Stimulated activated CD4-positive, alpha-beta T cell treated with anti-CD3 and anti-CD28 coated beads, Interleukin-4, amount 100 ng/mL, for 4 hours (primary cell): ENCODE data around the gene COL4A2.

Experiments used
- DNase-seq, 2 experiments: peaks; one replicate each; pipeline ENCODE4 v3.0.0-alpha.2; 2020

Gene COL4A2

GRCh38 chr13:110323172-110323891 lies 16.2 kb downstream of the COL4A2 start:
- DNase-seq = no peak

GRCh38 chr13:110324026-110324749 lies 17.1 kb downstream of the COL4A2 start:
- DNase-seq = no peak

GRCh38 chr13:110326263-110326904 lies 19.3 kb downstream of the COL4A2 start:
- DNase-seq = no peak

GRCh38 chr13:110327051-110327721 lies 20.1 kb downstream of the COL4A2 start:
- DNase-seq = no peak

- no peak for DNase-seq
These were observed 21.5 kb downstream of the COL4A2 start for GRCh38 chr13:110328573-110328972.

DNA sequence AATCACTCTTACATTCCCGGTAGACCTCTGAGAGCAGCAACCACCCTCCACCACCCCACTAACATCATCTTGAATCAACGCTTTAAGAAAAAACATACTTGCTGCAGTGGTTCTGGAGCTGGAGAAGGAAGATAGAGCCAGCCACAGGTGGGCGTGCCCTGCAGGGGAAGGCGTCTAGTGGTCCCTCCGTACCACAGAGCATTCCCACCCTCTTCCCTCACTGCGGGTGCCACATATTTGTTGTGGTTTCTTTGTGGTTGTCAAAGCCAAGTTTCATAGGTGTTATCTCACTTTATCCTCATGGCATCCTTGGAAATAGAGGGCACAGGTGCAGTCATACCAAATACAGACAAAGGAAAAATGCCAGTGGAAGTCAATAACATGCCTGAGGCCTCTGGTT lies 22.2 kb downstream of the COL4A2 start:
- no peak for DNase-seq

DNA sequence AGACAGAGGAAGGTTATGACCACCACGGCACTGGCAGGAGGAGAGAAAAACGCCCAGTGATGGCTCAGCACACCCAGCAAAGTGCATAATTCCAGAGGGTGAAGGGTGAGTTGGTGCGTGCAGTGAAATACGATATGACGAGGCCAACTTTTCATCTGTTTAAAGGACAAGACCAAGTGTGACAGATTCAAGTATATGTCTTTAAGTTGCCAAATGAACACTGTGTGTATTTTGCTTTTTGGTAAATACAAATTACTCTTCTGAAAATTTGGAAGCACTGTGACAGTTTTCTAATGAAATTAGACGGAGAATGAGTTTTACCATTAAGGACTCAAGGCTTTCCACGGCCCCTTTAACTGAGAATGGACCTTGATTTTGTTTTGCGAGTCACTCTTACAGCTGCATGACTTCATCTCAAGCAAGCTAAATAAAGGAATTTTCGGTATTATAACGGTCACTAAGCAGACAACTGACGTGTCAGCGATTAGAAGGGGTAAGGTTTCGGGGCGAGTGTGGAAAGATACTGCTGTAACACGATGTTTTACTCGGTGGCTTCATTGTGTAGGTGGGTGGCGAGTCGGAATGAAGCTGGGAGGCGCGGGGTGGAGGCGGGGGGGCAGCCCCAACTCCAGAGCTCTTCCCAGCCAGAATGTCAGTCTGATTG lies 22.8 kb downstream of the COL4A2 start:
- DNase-seq = no peak

- no peak for DNase-seq
These were observed 23.5 kb downstream of the COL4A2 start for GRCh38 chr13:110330491-110331011.

GRCh38 chr13:110331362-110331761 lies 24.3 kb downstream of the COL4A2 start:
- no peak for DNase-seq

DNA sequence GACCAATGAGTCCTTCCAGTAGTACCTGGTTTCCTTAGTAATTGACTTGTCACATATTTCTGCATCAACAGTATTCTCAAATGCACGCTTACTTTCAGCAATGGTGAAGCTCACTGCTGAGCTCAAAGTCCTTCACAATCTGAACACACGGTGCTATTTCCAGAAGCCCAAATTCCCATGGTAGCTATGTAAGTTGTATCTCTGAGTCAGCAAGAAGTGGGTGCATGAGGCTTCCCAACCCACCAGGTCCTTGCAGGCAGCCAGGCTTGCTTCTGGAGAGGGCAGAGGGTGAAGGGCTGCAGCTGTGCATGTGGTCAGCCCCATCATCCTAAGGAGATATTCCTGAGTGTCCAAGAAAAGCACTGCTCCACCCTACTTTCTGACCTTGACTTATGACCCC lies 25.7 kb downstream of the COL4A2 start:
- DNase-seq = no peak

DNA sequence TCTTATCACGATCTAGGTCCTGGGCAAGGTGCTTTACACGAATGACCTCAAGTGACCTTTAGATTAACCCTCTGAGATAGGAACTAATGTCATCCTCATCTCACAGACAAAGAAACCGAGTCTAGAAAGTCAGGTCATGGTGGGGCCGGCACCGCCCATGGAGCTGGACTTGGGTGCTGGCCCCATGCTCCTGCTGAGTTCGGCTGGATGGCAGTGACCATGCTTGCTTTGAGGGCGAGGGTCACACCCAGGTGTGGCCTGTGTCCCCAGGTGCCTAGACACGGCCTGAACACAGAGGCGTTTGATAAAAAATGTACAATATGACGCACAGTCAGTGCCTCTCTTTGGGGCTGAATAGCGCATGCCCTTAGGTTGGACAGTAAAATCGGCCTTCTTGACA lies 26.8 kb downstream of the COL4A2 start:
- DNase-seq = no peak

DNA sequence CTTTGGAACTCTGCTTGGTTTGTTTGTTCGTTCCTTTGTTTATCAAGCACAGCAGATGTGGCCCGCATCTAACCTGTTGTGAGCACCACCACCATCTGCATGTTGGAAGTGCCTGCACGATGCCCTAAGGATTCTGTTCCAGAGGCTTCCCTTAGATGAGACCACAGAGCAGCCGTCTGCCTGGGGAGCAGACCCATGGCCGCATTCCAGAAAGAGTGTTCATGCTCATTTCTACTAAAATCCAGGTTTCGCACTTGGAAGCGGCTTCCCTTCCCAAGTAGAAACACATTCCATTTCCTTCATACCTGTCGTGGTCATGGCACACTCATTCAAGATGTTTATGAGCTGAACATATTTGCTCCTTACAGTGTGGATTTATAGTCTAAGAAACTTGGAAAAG lies 27.2 kb downstream of the COL4A2 start:
- DNase-seq = no peak

DNA sequence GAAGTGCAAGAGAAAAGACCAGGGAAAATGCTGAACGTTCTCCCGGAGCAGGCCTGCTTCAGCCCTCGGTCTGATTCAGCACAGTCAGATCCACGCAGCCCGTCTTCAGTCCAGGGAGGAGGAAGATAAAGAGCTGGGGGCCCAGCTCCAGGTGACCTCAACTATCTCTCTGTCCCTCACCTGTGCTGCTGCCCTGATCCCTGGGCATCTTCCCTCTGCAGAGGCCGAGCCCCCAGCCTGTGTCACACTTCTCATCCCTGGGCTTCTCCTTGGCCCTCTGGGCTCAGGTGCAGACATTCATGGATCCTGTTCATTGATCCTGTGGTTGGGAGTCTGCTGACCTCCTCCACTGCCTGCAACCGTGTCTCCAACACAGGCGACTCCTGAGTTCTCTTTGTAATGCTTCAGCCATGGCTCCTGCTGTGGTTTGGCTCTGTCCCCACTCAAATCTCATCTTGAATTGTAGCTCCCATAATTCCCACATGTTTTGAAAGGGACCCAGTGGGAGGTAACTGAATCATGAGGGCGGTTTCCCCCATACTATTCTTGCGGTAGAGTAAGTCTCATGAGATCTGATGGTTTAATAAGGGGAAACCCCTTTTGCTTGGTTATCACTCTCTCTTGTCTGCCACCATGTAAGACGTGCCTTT lies 27.9 kb downstream of the COL4A2 start:
- DNase-seq = no peak

DNA sequence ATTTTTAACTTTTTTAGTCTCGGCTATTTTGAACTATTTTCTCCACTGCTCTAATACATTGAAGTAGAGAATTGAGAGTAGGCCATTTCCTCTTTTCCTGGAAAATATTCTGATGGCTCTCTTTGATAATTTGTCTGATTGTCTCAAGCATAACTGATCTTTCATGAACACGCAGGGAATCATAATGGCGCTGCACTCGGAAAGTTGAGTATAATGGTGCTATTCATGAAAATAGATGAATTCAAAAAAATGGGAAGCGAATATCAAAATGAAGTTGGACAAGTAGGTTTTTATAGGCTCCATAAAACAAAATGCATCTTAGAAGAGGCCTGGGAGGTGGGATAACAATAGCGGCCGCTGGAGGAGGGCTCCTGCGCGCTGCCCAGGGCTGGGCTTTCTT lies 29.0 kb downstream of the COL4A2 start:
- no peak for DNase-seq

GRCh38 chr13:110336681-110337080 lies 29.6 kb downstream of the COL4A2 start:
- no peak for DNase-seq

- DNase-seq = no peak
These were observed 30.2 kb downstream of the COL4A2 start for GRCh38 chr13:110337247-110337646.

DNA sequence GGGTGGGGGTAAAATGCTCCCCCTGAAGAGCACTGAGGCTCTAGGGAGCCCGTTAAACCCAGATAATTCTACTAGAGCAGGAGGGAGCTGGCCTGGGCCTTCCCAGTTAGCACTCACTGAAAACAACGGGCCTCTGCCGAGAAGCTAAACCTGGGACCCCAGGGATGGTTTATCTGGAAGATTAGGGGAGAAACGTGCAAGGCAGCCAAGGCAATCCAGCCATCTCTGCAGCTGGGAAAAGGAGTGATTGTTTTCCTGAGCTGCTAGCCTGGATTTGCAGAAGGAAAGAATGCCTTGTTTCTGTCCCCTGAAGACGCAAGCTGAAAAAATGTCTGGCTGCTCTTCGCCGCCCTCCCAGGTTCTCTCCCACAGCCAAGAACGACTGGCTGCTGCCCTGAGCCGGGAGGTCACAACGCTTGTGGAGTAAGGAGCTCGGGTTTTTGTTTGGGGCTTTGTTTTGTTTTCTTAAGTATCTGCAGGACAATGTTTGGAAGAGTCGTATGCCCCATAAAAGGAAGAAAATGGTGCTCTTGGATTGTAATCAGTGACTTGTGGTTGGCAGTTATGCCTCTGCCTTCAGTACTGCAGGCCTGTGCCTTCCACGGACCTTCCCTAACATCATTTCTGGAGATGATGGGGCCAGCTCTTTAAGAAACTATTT lies 31.5 kb downstream of the COL4A2 start:
- no peak for DNase-seq

GRCh38 chr13:110339263-110339662 lies 32.2 kb downstream of the COL4A2 start:
- DNase-seq = no peak

- no peak for DNase-seq
These were observed 33.0 kb downstream of the COL4A2 start for GRCh38 chr13:110339975-110340550.

GRCh38 chr13:110340812-110341444 lies 33.8 kb downstream of the COL4A2 start:
- peak; percentile 51 to 78 for DNase-seq
